OCI-LY1 (cell line): ENCODE measurements around the gene ING3.

Source experiments
- CTCF ChIP-seq: fragments of 200-600 bp; sonication (generic), shearing (Covaris generic); IDR thresholded peaks from 2 replicates; pipeline ENCODE4 v1.5.1; 2017; ENCODE audit warnings: mild to moderate bottlenecking, antibody characterized with exemption, low read length, moderate library complexity, mixed read lengths
- EZH2 ChIP-seq: fragments of 200-600 bp; sonication (generic), shearing (Covaris generic); IDR thresholded peaks from 2 replicates; pipeline ENCODE4 v1.8.0; 2017; ENCODE audit warnings: borderline replicate concordance, mixed run types, mild to moderate bottlenecking, antibody characterized with exemption, low read length, moderate library complexity, mixed read lengths

GRCh38 chr7:120920034-120920433 lies 30.5 kb upstream of the ING3 start:
- no peak for TF ChIP-seq EZH2
- no peak for TF ChIP-seq CTCF
